HG03521 (cell line): ENCODE measurements around the gene CNTN6.

Source experiments
- ATAC-seq: cut with Tn5 transposase; IDR thresholded peaks from one replicate; pipeline ENCODE4 v1.9.1; 2021; ENCODE audit warnings: mild to moderate bottlenecking, moderate library complexity; ENCODE audit not compliant: unreplicated experiment

Gene CNTN6

GRCh38 chr3:1400571-1400970, 307.7 kb downstream of the CNTN6 start:
- no peak for ATAC-seq

DNA sequence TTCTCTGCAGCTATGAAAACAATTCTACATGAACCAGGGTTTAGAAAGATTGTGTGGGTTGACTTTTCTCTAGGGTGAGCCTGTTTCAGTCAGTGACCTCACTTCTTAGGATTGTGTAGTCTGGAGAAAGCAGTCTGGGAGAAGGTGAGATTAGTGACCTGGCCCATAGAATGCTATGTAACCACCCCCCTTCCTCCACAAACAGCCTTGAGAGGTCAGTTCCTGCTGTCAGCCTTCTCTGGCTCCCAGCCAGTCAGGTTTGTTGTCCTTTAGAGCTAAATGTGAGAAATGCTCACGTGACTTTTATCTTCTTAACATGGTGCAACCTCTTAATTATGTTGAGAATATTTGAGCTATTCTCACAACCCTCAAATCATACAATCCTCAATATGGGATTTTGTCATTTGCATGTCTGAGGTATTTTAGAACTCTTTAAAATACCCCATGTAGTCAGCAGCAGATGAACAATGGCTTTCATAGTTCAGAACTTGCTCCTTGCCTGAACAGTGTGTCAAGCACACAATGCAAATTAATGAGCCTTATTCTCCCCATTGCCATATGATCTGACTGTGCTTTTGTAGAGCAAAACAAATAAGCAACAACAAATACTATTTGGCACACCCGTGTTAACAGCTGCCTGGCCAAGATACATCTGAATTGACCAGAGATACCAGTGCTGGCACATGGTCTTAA, 311.6 kb downstream of the CNTN6 start:
- no peak for ATAC-seq

- no peak for ATAC-seq
Observed at GRCh38 chr3:1406250-1406649, 313.4 kb downstream of the CNTN6 start.

DNA sequence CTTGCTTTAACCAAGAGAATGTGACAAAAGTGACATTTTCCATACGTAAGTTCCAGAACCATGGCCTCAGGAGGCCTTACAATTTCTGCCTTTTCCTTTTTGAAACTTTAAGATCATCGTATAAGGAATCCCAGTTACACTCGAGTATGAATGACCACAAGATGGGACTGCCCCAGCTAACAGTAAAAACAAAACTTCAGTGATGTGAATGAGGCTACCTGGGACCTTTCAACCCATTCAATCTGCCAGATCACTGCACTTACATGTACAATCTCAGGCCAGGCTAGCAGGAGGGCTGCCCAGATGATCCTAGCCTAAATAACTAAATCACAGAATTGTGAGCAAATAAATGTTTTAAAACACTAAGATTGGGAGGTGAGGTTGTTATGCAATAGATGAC, 328.8 kb downstream of the CNTN6 start:
- no peak for ATAC-seq

- no peak for ATAC-seq
Observed at GRCh38 chr3:1423566-1424089, 330.8 kb downstream of the CNTN6 start.

GRCh38 chr3:1439395-1439794, 346.6 kb downstream of the CNTN6 start:
- no peak for ATAC-seq

DNA sequence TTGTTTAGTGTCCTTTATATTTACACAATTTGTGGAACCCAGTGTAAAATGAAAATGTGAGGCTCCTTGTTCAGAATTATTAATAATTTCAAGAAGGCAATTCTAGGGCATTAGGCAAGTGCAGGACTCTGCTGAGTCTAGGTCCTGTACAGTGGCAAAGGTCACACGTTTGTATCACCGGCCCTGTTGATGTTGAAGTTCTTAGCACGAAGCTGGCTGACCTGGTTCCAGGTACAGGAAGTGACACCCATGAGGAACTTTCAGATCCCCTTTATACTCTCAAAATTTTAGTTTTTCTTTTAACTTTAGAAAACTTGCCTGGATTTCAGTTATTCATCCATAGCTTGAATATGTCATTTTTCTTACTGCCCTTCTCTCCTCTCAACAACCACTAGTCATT, 349.4 kb downstream of the CNTN6 start:
- no peak for ATAC-seq

GRCh38 chr3:1444195-1444594, 351.4 kb downstream of the CNTN6 start:
- ATAC-seq, result no peak

GRCh38 chr3:1446531-1446930, 353.7 kb downstream of the CNTN6 start:
- no peak for ATAC-seq

DNA sequence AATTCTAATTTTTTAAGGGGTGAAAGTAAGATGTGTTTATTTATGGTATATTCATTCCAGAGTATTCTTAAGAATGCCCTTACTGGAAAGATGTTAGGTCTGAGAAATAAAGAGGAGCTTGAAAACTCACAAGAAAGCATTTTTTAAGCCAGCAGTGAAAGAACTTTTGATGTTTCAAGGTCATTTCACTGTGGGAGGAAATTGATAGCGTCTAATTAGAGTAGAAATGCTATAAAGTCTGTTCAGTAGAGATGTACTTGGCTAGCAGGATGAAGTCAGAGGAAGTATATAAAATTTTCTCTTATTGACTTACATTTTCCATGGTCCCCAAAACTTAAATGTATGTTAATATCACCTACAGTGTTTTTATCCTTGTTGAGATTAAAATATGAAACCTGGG, 354.6 kb downstream of the CNTN6 start:
- ATAC-seq, result no peak

DNA sequence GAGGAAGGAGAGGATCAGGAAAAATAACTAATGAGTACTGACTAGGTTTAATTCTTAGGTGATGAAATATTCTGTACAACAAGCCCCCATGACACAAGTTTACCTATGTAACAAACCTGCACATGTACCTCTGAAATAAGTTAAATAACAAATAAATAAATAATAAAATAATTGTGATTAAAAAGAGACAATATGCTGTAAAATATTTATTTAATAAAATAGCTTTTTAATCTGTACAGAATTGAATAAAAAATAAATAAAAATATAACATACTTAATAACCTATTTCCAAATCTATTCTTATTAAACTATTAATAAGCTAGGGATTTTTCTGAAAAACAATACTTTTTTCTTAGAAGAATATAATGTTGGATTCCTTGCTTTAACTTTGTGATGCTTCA, 355.6 kb downstream of the CNTN6 start:
- no peak for ATAC-seq
